C4-2B (cell line): ENCODE data around the gene ZFTA.

Experiments
- H3K27ac ChIP-seq: fragments of 450-650 bp; 2 replicates; pipeline ENCODE4 v1.5.1; 2017
- ZFX ChIP-seq: fragments of 450-650 bp; IDR thresholded peaks from 2 replicates; pipeline ENCODE4 v1.6.1; 2017
- TF ChIP-seq, protein P1 (sequence below): fragments of 450-650 bp; conservative IDR thresholded peaks from 2 replicates; pipeline ENCODE4 v1.5.1; 2017; ENCODE audit warnings: mild to moderate bottlenecking

Gene ZFTA

DNA sequence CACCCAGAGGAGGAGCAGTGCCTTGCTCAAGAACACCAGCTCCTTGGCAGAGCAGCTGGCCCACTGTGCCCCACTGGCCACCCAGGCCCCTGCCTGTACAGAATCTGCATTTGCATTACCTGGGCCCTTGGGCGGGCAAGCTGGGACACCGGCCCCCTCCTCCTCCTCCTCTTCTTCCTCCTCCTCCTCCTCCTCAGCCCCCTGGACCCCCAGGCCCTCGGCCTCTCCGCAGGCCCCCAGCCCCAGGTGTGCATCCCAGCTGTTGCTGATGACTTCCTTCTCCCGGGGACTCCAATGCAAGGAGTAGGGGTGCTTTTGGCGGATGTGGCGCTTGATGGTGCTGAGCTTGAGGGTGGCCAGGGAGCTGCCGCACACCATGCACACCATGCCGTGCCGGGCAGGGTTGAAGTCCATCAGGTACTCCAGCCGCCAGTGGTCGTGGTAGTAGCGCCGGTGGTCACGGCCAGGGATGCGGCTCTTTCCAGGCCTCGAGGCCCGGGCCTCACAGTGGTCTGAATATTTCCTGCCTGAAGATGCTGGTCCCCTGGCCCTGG lies 2.8 kb downstream of the ZFTA start:
- no peak overlapping the region for H3K27ac ChIP-seq

DNA sequence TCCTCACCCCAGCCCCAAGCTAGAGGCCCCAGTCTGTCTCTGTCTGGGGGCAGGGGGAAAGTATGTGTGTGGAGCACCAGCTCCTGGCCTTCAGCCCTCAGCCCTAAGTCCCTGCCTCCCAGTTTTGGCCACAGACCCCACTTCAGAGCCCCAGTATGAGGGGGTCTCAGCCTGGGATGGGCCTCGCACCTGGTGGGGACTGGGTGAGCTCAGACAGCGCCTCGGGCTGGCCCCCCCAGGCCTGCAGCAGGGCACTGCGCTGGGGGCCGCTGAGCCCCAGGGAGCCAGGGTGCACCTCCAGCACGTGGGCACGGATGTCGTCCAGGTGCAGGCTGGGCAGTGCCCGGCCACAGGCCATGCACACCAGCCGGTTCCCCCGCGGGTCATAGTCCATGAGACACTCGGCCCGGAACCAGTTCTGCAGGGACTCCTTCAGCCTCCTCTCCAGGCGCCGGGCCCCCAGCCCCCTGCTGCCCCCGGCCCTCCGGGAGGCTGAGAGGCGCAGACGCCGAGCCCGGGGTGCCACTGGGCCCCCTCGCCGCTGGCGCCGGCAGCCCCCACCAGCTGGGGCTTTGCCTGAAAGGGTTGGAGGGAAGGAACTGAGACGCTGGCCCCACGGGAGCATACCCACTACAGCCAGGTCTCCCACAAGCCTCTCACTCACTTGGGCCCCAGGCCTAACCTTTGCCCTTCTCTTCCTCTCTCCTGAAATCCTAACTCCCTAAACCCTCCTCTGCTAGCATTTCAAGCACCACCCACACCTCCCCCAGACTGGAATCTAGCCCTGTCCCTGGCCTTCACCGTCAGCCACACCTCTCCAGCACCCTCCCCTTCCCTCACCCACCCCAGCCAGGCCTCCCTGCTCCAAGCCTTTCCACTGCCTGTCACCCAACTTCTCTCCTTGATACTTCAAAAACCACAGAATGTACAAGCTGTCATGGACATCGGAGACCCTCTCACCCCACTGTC lies 3.6 kb downstream of the ZFTA start:
- TF ChIP-seq, protein P1, sequence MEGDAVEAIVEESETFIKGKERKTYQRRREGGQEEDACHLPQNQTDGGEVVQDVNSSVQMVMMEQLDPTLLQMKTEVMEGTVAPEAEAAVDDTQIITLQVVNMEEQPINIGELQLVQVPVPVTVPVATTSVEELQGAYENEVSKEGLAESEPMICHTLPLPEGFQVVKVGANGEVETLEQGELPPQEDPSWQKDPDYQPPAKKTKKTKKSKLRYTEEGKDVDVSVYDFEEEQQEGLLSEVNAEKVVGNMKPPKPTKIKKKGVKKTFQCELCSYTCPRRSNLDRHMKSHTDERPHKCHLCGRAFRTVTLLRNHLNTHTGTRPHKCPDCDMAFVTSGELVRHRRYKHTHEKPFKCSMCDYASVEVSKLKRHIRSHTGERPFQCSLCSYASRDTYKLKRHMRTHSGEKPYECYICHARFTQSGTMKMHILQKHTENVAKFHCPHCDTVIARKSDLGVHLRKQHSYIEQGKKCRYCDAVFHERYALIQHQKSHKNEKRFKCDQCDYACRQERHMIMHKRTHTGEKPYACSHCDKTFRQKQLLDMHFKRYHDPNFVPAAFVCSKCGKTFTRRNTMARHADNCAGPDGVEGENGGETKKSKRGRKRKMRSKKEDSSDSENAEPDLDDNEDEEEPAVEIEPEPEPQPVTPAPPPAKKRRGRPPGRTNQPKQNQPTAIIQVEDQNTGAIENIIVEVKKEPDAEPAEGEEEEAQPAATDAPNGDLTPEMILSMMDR, result no peak
- TF ChIP-seq ZFX, result no peak
- no peak overlapping the region for H3K27ac ChIP-seq

More for the DNA sequence above, 2.8 kb downstream of the ZFTA start:
- no peak for TF ChIP-seq ZFX
- TF ChIP-seq, protein P1, result no peak

DNA sequence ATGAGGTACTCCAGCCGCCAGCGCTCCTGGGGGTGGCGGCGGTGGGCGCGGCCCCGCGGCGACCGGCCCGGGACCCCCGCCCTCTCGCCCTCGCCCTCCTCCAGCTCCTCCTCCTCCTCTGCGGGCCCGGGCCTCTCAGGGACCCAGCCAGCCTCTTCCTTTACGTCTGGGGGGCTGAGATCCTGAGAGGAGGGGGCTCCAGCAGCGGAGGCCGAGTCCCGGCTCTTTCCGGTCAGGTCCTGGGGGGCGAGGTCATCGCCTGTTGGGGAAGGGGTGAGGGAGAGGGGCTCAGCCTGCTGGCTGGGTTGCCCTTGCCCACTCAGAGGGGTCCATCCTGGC lies 4.3 kb downstream of the ZFTA start:
- TF ChIP-seq ZFX, result no peak
- TF ChIP-seq, protein P1, result no peak
- no peak overlapping the region for H3K27ac ChIP-seq

DNA sequence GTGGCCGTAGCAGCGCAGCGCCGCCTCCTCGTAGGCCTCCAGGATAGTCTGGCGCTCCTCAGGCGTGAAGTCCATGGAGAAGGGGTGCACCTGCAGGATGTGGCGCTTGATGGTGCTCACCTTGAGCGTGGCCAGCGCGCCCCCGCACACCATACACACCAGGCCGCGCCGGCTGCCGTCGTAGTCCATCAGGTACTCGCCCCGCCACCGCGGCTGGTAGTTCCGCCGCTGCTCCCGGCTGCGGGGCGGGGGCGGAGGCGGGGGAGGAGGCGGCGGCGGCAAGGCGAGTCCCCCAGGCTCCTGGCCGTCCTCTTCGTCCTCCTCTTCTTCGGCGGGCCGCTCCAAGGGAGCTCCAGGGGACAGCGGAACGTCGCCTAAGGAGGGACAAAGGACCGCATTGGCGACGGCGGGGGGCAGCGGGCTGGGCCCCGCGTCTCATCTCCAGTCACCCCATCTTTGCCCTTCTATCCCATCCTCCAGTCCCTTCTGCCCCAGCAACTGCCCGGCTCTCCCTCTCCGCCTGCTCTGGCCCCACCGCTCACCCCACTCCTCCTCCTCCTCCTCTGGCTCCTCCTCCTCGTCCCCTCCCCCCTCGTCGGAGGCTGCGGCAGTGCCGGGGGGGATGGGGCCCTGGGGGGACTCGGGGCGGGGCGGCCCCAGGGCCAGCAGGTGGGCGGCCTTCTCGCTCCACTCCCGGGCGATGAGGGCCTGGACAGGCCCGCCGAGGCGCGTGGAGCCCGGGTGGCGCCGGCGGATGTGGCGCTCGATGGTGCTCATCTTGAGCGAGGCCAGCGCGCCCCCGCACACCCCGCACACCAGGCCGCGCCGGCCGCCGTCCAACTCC lies 4.9 kb downstream of the ZFTA start:
- TF ChIP-seq, protein P1, result no peak
- TF ChIP-seq ZFX, result no peak
- H3K27ac ChIP-seq, result no peak overlapping the region

DNA sequence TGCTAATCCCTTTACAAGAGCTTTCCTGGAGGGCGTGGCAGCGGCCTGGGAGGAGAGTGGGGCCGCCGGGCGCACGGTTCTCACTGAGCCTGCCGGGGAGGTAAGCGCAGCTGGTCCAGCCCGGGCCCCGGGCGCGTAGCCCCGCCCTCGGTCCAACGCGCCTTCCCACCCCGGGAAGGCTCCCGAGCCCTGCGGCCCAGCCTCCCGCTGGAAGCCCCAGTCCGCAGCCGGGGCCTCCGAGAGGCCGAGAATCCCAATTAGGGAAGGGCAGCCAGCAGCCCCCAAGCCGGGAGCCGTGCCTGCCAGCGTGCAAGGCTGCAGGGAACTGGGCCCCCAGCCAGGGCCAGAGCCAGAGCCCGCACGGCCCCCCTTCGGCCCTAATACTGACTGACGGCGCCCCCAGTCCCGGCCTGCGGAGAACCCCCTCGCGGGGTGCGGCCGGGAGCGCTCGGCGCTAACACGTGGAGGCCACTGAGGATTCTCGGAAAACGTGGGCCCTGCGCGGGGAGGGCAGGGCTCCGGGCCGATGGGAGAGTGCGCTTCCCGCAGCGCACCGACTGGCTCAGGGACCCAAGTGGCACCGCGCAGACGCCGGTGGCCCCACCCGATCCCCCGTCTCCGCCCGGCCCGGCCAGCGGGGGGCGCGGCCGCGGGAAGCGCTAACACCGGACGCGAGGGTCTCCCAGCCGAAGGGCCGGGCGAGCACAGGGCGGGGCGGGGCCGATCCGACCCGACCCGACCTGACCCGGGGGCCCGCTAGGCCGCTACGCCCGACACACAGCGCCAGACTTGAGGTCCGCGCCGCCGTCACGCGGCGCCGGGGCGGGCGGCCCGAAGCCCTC lies 5.7 kb downstream of the ZFTA start:
- TF ChIP-seq, protein P1, result no peak
- TF ChIP-seq ZFX, result no peak
- H3K27ac ChIP-seq, result no peak overlapping the region

DNA sequence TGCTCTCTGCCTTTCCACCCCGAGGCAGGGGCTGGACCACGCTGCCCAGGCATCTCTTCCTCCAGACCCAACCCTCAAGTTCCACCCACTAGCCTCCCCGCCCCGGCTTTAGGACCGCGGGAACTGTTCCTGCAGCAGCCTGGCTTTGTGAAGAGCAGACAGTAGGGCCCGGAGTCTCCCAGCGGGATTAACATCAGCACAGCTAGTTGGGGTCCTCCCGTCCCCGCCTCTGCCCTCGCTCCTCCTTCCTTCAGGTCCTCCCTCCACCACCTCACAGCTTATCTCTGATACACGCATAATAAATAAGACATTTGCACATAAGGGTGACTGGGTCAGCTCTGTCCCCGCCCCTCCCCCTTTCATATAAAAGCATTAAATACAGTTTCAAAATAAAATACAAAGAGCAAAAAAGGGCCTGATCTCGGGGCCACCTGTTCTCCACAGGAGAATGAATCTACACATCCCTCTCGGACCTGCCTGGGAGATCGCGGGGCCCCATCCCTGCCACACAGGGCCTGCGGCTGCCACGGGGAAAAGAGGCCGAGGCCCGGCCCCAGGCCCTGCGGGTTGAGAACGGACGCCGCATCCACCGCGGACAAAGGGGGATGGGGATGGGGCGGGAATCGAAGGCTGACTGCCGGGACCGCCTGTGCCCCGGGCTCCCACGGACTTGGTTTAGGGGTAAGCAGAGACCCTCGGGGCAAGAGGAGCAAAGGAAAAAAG lies 6.5 kb downstream of the ZFTA start:
- TF ChIP-seq, protein P1, result no peak
- no peak for TF ChIP-seq ZFX
- H3K27ac ChIP-seq, result no peak overlapping the region
